NCI-H187 (cell line): Measurements from ENCODE around the gene NUTM2G.
"Not testable (repeated sequence)": the region's sequence is repeated elsewhere in the genome, so short reads cannot be mapped to it uniquely, and the experiment has no call there.

Experiments
- DNase-seq, 2 experiments: peaks; one replicate each; lab custom pipeline; 2025; lab: John Stamatoyannopoulos, UW

NUTM2G gene

GRCh38 chr9:96942181-96942580 lies 13.5 kb downstream of the NUTM2G start:
- DNase-seq, result not testable (repeated sequence)

- DNase-seq, result not testable (repeated sequence)
Measured at GRCh38 chr9:96949346-96949745, 20.7 kb downstream of the NUTM2G start.

- not testable (repeated sequence) for DNase-seq
Measured at GRCh38 chr9:96950539-96950938, 21.9 kb downstream of the NUTM2G start.

- not testable (repeated sequence) for DNase-seq
Measured at GRCh38 chr9:96967591-96967990, 38.9 kb downstream of the NUTM2G start.

- DNase-seq, result not testable (repeated sequence)
Measured at GRCh38 chr9:96972552-96972951, 43.9 kb downstream of the NUTM2G start.

- not testable (repeated sequence) for DNase-seq
Measured at GRCh38 chr9:96974037-96974436, 45.4 kb downstream of the NUTM2G start.

GRCh38 chr9:96983496-96984122 lies 55.0 kb downstream of the NUTM2G start:
- not testable (repeated sequence) for DNase-seq

GRCh38 chr9:96984139-96984538 lies 55.5 kb downstream of the NUTM2G start:
- not testable (repeated sequence) for DNase-seq

- not testable (repeated sequence) for DNase-seq
Measured at GRCh38 chr9:96984887-96985286, 56.2 kb downstream of the NUTM2G start.
